Hepatocyte (in vitro differentiated cells): Measurements from ENCODE around the gene SEMA3A.

Source experiments
- EZH2 ChIP-seq: fragments of 200-600 bp; sonication (generic); IDR thresholded peaks from 2 replicates; pipeline ENCODE4 v1.6.1; 2016; ENCODE audit warnings: antibody characterized with exemption, mild to moderate bottlenecking, borderline replicate concordance
- TF ChIP-seq, protein P1 (sequence below): fragments of 200-600 bp; sonication (generic); IDR thresholded peaks from 2 replicates; pipeline ENCODE4 v1.5.1; 2016; ENCODE audit warnings: antibody characterized with exemption, mild to moderate bottlenecking; ENCODE audit not compliant: poor library complexity

DNA sequence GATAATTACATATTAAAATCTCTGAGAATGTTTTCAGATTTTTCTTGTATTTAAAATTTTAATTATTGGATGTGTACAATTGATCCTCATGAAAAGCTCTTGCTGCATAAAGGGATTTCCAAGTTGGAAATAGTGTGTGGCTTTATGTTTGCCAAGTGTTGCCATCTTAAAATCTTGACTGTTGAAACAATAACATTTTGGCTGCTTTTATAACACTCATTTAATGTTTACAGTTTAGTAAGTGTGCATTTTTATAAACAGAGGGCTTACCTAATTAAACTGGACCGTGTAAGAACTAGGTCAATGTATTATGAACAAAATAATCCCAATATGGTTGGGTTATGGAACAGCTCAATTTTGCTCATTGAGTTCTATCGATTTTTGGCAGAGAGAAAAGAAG, 23.9 kb downstream of the SEMA3A start:
- TF ChIP-seq, protein P1, sequence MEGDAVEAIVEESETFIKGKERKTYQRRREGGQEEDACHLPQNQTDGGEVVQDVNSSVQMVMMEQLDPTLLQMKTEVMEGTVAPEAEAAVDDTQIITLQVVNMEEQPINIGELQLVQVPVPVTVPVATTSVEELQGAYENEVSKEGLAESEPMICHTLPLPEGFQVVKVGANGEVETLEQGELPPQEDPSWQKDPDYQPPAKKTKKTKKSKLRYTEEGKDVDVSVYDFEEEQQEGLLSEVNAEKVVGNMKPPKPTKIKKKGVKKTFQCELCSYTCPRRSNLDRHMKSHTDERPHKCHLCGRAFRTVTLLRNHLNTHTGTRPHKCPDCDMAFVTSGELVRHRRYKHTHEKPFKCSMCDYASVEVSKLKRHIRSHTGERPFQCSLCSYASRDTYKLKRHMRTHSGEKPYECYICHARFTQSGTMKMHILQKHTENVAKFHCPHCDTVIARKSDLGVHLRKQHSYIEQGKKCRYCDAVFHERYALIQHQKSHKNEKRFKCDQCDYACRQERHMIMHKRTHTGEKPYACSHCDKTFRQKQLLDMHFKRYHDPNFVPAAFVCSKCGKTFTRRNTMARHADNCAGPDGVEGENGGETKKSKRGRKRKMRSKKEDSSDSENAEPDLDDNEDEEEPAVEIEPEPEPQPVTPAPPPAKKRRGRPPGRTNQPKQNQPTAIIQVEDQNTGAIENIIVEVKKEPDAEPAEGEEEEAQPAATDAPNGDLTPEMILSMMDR = no peak
- no peak for TF ChIP-seq EZH2
